GM19035 (cell line): Measurements from ENCODE around the gene ADAMTS9.

Experiments
- ATAC-seq: cut with Tn5 transposase; IDR thresholded peaks from one replicate; pipeline ENCODE4 v1.9.1; 2021; ENCODE audit not compliant: unreplicated experiment

The ADAMTS9 gene

DNA sequence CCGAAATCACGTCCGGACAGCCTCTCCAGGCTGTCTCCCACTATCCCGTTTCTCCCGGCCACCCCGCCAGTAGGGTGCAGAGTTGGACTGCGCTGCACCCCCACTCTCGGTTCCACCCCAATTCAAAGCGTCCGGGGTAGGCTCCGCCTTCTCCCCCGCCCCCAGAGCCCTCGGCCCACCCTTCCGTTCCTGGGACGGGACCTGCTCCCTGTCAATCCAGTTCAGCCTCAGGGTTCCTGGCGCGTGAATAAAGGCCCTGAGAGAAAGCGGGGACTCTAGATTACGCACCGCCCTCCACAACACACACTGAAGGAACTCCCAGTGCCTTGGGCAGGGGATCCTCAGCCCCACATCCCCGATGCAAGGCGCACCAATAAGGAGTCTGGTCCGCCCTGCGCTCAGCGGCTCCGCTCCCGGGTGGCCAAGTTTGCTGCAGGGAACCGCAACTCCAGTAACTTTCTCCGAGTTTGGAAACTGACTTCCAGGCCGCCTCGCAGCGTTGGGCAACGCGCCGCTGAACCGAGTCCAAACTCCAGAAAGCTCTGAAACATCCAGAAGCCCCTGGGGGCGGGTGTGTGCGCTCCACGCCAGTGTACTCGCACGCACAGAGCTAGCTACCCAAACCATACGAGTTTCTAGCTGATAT lies 1.9 kb downstream of the ADAMTS9 start:
- ATAC-seq = no peak

GRCh38 chr3:64685331-64685799 lies 2.4 kb downstream of the ADAMTS9 start:
- ATAC-seq = no peak

DNA sequence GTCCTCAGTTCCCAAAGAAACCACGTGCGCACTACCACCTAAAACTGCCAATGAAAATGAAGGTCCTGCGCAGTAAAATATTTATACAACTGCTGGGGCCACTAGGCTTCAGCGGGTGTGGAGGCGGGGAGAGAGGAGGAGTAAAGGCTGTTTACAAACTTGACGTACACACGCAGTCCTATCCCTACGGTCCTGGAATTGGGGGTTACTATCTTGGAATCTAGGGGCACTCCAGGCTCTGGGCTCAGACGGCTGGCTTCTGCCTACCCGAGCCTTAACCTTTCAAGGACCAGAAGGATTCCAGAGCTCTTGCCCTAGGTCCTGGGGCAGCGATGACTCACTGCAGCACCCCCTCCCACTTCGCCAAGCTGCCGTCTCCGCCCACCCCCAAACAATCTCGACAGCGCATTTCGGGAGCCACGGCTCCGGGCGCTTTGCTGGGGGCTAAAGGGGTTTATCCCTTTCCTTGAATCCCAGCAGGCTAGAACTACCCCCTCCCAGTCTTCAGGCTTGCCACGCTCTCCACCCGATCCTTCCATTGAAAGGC lies 3.0 kb downstream of the ADAMTS9 start:
- ATAC-seq = no peak

DNA sequence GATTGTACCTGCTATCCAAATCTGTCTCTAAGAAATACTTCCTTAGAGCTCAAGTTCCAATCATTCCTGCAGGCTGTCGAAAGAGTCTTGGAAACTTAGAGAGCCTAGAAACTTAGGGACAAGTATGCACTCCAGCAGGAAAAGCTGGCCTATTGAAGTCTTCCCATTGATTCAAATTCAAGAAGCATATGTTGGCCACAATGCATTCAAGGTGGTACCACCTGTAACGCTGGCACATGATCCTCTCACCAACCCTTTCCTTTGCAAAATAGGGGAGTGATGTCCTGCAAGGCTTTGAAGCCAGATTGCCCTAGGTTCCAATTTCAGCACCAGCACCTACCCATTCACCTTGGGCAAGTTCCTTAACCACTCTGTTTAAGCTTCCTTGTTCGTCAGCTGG lies 6.0 kb downstream of the ADAMTS9 start:
- ATAC-seq = no peak

GRCh38 chr3:64681015-64681414 lies 6.8 kb downstream of the ADAMTS9 start:
- no peak for ATAC-seq

DNA sequence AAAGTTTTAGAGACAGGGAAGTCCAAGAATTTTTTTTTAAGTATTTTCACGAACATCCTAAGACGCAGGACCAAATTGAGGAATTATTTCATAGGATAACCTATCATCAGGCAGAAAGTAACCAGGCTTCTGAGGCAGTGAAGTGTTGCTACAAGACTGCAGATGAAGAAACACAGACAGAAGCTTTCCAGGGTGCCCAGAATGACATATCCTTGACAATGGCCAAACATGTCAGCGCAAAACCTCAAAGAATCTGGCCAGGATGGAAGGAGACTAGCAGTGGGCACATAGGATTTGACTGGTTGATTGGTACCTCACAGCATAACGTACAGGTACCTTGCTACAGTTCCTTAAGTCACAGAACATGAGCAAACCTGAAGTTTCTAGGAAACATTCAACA lies 7.5 kb downstream of the ADAMTS9 start:
- ATAC-seq = no peak

DNA sequence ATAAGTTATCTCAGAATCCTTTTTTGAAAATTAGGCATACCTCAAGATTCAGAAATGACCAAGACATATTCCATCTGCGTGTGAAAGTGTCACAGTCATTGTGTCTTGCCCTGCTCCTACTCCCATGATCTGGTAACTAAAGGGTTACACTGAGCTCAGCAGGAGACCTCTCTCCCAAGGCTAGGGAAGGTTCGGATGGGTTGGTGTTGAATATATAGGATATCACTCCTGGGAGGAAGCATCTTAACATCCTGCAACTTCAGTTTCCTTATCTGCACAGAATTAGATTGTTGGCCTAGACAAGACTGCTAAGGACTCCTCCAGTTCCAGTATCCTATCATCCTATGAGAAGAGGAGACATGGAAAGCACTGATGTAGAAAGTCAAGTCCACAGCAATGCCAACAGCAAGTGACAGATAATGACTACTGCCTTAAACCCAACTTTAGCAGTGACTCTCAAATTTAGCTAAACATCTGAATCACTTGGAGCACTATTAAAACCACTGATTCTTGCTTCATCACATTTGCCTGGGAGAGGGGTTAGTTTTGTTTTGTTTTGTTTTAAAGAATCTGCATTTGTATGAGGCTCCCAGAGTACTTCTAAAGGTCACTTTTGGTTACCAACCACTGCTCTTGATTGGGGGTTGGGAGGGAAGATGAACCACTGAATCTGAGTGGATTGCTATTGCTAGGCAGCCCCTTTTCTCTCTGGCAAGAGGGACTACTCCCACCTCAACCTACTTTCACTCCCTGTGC lies 9.7 kb downstream of the ADAMTS9 start:
- ATAC-seq = no peak

- ATAC-seq = no peak
These were observed 11.0 kb downstream of the ADAMTS9 start for GRCh38 chr3:64676831-64677230.

DNA sequence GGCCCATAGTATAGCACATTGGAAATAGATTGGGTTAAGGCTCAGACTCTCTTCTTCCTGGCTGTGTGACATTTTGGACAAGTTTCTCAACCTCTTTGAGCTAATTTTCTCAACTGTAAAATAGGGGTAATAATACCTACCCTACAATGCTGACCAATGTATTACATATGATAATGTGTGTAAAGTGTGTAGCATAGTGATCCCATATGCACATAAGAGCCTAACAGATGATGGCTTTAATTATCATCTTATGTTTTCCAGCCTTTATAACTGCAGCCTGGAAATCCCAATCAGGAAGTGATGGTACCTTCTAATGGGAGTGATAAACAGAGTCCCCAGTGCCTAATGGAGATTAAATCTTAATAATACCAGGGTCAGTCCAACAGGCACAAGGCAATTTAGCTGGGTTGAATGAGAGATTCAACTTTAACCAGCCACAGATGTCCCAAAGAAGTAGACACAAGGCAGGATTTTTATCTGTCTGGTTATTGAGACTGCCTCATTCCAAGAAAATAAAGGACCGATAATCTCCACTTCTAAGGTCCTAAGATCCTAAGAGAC lies 12.0 kb downstream of the ADAMTS9 start:
- no peak for ATAC-seq

GRCh38 chr3:64674591-64675076 lies 13.2 kb downstream of the ADAMTS9 start:
- no peak for ATAC-seq

- ATAC-seq = no peak
These were observed 14.6 kb downstream of the ADAMTS9 start for GRCh38 chr3:64673159-64673715.

- no peak for ATAC-seq
These were observed 19.0 kb downstream of the ADAMTS9 start for GRCh38 chr3:64668582-64669510.

DNA sequence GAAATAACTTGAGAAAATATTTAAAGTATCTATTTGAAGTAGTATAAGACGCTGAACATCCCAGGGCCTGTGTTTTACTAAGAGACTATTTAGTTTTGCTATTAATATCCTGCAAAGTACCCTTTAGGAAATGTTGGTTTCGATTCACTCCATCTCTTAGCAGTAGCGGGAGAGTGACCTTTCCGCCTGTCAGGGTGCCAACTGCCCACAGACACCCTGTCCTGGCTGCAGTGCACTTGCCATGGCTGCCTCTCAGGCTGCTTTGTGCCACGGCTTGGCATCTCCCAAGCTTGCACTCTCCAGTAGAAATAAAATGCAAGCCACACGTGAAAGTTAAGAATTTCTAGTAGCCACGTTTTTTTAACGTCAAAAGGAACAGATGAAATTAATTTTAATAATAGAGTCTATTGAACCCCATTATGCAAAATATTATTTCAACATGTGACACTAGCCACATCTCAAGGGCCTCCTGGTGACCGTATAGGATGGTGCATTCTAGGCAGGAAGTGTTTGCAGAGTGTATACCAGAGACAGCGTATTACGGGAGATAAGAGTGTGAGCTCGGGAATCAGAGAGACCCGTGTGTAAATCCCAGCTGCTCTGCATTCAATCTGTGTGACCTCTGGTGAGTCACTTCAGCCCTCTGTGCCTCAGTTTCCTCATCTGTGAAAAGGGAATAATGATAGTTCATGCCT lies 19.8 kb downstream of the ADAMTS9 start:
- ATAC-seq = no peak

DNA sequence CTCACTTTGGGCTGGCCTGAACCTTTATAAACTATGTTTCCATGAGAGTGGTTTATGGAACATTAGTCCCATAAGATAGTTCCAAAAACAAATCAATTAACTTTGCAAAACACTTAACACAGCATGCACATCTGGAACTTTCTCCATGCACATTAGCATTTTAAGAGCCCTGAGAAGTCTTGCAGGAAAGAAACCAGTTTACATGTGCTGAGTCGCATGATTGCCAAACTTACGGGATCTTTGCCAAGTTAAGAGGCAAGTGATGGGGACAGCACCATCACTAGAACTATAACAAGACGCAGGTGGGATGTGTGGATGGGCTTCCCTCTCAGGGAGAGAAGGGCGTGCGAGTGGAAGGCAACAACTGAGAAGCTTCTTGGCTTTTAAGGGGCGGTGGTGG lies 20.7 kb downstream of the ADAMTS9 start:
- no peak for ATAC-seq

DNA sequence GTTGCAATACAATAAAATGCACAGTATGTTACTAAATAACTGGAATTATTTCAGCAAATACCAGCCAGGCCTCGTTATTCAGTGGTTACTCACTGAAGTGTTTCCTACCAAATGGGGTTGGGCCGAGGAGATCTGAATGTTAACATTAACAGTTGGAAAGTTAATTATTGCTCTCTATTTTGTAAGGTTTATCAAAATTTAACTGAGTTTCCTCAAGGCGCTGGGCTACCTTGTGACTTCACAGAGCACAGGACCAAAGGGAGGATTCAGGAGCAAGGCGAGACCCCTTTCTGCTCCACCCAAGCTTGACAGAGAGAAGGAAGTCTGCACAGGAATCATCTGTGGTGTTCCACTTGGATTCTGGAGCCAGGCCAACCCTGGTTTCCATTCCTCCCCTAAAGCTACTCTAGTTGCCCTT lies 21.6 kb downstream of the ADAMTS9 start:
- ATAC-seq = no peak

GRCh38 chr3:64664397-64664796 lies 23.4 kb downstream of the ADAMTS9 start:
- no peak for ATAC-seq

- ATAC-seq = no peak
These were observed 28.2 kb downstream of the ADAMTS9 start for GRCh38 chr3:64659617-64659978.

GRCh38 chr3:64658001-64658400 lies 29.8 kb downstream of the ADAMTS9 start:
- no peak for ATAC-seq

GRCh38 chr3:64656544-64656943 lies 31.3 kb downstream of the ADAMTS9 start:
- ATAC-seq = no peak

DNA sequence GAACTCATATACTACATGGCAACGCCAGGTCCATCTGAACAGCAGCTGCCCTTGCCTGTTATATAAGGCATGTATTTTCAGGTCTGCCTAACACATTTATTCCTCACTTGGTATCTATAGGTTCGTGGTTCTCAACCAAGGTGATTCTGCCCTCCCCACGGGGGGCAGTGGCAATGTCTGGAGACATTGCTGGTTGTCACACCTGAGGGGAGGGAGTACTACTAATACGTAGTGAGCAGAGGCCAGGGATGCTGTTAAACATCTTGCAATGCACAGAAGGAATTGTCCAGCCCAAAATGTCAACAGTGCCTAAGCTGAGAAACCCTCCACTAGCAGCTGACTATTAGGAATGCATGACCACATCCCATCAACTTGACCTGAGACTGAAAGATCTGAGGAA lies 32.6 kb downstream of the ADAMTS9 start:
- no peak for ATAC-seq
